Measurements from ENCODE around the gene LMAN1L.
"Not testable (repeated sequence)": the region's sequence is repeated elsewhere in the genome, so short reads cannot be mapped to it uniquely, and the experiment has no call there.

The LMAN1L gene

DNA sequence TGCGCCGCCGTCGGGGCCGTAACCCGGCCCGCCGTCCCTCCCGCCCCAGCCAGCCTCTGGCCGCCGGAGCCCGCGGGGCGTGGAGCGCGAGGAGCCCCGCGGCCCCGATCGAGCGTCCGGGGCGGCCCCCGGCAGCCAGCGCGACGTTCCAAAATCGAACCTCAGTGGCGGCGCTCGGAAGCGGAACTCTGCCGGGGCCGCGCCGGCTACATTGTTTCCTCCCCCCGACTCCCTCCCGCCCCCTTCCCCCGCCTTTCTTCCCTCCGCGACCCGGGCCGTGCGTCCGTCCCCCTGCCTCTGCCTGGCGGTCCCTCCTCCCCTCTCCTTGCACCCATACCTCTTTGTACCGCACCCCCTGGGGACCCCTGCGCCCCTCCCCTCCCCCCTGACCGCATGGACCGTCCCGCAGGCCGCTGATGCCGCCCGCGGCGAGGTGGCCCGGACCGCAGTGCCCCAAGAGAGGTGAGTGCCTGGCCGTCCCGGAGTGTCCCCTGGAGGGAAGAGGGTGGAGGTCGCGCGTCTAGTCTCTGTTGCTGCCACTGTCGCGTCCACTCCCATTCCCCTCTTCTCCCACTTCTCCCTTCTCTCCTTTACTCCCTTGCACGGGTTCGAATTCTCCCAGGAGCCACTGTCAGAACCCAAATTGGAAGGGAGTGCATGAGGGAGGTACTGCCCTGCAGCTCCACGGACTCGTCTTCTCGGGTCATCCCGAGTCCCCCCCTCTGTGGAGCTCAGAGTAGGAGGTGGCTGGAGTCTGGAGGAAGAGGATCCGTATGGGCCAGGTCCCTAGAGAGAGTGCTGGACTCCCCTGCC is 30.2 kb upstream of the LMAN1L start:
- no peak for DNase-seq (ENCODE audit: low read depth in 3 of 3, low spot score in 1 of 3)

DNA sequence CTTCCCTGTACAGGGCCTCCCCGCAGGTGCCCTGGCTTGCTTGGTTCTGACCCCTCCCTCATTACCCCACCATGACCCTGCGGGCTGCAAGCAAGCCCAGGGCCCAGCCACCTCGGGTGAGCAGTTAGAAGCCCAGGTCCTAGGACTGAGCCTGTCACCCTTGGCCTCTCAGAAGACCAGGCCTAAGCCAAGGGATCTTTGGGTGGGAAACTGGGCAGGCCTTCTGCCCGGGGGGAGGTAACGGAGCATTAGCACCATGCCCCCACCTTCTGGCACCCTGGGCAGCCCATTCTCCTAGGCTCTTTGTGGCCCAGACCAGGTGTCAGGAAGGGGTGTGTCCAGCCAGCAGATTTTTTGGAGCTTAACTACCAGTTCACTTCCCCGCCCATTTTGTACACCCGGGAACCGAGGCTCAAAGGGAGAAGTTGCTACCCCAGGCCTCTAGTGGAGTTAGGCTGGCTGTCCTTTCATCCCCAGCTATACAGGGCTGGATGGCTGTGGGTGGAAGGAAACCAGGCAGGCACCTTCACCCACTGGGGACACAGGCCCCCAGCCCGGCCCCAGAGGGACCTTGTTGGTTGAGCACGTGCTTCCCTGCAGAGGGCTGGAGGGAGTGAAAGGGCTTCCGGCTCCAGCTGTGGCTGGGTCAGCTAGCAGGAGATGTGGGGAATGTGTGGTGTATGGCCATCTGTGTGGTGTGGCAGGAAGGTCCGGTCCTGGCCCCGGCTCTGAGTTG is 29.4 kb upstream of the LMAN1L start:
- DNase-seq (ENCODE audit: low read depth in 3 of 3, low spot score in 1 of 3) = no peak

DNA sequence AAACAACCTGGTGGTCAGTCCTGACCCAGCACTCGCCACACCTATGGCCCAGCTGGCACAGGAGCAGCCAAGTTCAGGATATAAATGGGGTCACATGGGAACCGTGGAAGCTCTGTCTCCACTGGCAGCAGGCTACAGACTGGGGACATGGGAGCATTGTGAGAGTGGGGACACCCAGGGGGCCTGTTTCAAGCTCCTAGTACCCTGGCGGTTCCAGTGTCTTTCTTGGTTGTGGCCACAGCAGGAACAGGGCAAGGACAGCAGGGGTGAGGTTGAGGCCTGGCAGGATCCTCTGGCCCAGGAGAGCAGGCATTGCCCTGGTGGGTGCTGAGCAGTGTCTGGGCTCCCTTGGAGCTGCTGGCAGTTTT is 28.8 kb upstream of the LMAN1L start:
- no peak for DNase-seq (ENCODE audit: low read depth in 3 of 3, low spot score in 1 of 3)

DNA sequence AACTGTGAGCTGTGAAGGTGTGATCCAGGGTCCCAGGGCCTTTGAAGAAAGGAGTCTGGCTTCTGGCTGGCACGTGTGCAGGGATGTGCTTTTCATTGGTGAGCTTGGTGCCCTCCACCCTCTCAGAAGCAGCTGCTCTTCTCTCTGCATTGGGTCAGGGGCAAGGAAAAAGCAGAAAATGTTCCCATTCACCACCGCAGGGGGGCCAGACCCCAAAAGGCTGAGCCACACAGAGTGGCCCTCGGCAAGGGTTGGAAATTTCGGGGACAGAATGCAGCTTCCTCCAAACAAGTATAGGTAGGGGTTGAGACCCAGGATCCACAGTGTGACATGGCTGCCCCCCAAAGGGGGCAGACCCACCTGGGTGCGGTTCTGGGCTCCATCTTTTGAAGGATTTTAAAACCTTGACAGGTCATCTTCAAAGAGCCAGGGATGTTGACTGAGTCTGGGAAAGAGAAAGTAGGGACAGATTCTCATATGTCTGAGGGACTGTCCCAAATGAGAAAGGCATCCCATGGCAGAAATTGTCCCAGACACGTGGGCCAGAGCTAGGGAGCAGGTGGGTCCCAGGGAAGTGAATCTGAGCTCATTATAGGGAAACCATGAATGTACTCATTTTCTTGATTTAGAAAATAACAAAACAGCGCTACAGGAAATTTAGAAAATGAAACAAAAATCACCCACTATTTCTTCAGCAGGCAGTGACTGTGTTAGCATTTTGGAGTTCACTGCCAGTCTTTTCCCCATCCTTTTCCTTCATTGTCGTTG is 28.0 kb upstream of the LMAN1L start:
- DNase-seq (ENCODE audit: low read depth in 3 of 3, low spot score in 1 of 3) = no peak

DNA sequence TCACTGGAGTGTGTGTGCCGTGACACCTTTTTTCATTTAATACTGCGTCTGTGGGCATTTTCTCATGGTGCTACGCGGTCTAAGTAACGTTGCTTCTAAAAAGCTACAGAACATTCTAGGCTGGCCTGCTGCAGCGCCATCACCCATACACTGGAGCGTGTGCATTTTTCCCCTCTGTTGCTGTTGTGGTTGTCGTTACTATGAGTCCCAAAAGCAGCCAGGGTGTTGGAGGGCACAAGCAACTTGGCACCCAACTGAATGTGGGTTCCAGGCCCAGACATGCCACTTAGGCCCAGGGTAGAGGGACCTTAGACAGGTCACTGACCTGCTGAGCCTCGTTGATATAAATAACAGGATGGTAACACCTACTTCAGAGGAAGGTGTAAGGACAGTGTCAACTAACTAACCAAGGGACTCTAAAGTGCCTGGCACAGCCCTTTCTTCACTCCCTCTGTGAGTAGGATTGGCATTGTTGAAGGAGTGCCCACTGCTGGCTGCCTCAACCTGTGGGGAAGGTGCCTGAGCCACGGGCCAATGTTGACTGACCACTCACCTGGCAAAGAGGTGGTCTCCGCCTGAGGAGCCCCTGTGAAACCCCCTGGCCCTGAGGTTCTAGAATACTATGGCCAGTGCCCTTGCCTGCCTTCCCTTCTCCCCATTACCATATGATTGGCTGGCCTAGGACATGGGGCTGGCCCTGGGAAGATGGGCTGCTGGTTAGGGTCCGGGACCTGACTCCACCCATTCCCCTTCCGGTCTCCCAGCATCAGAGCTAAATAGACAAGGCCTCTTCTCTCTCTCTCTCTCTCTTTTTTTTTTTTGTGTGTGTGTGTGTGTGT is 27.2 kb upstream of the LMAN1L start:
- no peak for DNase-seq (ENCODE audit: low read depth in 3 of 3, low spot score in 1 of 3)

DNA sequence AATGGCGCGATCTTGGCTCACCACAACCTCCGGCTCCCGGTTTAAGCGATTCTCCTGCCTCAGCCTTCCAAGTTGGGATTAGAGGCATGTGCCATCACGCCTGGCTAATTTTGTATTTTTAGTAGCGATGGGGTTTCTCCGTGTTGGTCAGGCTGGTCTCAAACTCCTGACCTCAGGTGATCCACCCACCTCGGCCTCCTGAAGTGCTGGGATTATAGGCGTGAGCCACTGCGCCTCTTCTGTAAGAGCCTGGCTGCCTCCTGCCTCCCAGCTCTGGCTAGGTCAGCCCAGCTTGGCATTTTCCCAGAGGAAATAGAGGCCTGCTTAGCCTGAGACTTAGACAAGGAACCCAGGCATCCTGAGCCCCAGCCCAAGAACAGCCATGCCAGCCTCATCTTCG is 26.6 kb upstream of the LMAN1L start:
- DNase-seq (ENCODE audit: low read depth in 3 of 3, low spot score in 1 of 3) = not testable (repeated sequence)

DNA sequence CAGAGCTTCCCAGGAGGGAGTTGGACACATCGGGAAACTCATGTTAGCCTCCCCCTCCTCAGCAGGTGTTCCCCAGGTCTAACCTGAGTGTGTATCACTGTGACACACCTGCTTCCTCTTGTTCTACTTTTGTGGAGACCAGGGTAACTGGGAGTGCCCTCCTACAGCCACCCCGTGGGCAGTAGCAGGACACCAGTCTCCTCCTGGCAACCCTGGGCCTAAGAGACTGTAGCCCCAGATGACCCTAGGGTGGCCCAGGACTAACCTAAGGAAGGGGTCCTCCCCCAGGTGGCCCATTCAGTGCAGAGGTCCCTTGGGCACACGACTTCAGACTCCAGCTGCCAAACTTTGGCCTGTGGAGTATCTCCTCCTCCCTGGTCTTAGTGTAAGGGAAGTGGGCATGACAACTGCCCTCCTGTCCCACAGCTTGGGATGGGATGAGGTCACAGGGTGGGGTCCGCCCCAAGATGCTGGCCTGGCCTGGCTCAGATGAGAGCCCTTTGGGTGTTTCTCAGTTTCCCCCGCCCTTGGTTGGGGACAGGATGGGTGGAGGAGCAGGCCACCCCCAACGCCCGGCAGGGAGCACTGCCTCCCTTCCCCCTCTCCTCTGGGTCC is 26.0 kb upstream of the LMAN1L start:
- DNase-seq (ENCODE audit: low read depth in 3 of 3, low spot score in 1 of 3) = no peak

DNA sequence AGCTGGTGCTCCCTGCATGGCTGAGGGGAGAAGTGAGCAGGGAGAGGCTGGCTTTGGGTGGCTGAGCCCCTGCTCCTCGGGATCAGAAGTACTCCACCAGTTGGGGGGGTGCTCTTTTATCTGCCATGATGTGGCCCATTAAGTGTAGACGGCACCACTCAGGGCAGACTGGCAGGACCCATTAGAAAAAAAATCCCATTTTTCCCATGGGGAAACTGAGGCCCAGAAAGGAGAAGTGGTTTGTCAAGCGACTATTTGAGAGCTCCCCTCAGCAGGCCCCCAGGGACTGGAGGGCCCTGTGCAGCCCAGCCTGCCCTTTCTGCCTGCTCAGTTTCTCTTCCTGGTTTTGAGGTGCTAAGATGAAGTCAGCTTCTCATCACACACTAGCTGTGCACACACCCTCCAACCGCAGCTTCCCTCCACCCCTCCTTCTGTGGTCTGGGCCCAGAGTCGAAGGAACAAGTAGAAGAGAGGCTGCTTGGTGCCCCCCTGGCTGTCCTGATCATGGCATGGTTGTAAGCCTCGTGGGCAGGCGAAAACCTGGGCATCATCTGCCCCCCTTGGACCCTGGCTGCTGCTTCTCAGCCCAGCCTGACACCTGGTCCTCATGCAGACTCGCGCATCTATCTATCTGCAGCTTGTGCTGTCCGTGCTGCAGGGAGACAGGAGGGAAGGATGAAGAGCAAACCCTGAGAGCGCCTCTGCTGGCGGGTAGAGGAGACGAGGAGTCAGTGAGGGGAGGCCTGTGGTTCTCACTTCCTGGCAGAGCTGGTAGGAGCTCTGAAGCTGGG is 25.2 kb upstream of the LMAN1L start:
- peak in 2 of 3 donors; percentile 63 to 74 for DNase-seq (ENCODE audit: low read depth in 3 of 3, low spot score in 1 of 3)

DNA sequence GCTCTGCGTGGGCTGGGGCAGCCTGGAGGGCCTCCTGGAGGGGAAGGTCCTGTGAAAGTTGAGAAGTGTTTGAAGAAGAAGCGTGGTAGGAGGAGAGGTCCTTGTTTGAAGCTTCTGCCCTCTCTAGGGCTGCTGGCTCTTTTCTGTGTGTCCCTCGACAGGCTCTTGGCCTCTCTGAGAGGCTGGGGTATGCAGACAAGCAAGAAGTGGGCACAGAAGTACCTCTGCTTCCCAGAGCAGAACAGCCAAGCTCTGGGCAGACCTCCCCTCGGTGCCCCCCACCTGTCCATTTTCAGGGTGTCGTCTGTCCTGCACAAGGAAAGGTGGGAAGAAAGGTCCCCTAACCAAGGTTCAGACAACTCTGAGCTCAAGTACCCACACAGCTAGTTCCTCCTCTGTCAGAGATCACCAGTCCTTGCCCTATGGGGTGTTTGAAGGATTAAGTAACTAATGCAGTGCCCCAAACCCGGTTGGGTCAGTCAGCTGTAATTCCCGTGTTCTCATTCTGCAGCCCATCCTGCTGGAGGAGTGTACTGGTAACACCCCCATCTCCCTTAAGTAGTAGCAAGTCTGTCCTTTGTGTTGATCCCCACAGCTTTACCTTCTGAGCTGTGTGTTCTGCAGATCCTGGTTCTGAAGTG is 24.5 kb upstream of the LMAN1L start:
- DNase-seq (ENCODE audit: low read depth in 3 of 3, low spot score in 1 of 3) = no peak

DNA sequence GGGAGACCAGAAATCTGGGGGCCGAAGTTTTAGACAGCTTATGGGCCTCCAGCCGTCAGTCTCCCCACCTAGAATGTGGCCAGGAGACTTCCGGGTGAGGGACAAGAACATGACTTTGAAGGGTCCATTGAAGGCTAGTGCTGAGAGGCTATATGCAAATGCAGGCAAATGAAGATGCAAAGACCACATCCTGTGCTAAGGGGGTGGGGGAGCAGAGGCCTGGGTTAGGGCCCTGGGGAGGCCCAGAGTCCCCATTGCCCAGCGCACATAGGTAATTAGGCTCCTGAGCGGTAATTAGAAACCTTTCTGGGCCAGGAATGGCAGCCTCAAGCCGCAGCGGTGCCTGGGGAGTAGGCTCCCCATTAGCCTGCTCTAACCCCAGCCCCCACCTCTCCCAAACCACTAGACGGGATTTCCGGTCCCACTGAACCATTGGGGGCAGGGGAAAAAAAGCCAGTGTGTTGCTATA is 23.9 kb upstream of the LMAN1L start:
- DNase-seq (ENCODE audit: low read depth in 3 of 3, low spot score in 1 of 3) = no peak

DNA sequence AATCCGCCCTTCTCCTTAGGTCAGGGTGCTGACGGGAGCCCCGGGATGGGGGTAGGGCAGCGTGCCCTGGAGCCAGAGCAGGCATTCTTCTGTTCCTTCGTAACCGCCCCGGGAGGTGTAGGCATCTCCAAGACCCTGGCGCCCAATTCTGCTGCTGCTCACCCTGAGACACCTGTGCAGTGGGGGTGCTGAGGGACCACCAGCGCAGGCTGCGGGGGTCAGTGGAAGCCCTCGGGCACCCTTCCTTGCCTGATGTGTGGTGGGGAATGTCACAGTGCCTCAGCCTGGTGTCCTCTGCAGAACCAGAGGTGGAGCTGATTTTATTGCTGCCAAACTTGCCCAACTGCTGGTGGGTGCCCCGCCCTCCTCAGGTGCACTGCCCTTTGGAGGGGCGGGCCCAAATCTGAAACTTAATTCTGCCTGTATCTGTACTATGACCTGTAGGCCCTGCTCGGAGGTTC is 23.4 kb upstream of the LMAN1L start:
- no peak for DNase-seq (ENCODE audit: low read depth in 3 of 3, low spot score in 1 of 3)

DNA sequence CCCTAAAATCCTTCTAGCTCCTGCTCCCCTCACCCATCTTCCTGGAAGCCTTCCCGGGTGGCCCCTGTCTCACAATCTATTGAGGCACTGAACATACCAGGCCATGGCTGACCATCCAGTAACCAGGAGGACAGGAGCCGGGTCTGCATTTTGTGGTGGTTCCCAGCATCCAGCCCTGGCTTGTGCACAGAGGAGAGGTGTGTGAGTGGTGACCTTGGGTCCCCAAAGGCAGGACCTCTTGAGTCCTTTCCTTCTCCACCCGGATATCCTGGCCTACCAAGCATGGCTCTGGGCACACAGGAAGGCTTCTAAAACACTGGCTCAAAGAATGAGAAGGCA is 22.9 kb upstream of the LMAN1L start:
- no peak for DNase-seq (ENCODE audit: low read depth in 3 of 3, low spot score in 1 of 3)

DNA sequence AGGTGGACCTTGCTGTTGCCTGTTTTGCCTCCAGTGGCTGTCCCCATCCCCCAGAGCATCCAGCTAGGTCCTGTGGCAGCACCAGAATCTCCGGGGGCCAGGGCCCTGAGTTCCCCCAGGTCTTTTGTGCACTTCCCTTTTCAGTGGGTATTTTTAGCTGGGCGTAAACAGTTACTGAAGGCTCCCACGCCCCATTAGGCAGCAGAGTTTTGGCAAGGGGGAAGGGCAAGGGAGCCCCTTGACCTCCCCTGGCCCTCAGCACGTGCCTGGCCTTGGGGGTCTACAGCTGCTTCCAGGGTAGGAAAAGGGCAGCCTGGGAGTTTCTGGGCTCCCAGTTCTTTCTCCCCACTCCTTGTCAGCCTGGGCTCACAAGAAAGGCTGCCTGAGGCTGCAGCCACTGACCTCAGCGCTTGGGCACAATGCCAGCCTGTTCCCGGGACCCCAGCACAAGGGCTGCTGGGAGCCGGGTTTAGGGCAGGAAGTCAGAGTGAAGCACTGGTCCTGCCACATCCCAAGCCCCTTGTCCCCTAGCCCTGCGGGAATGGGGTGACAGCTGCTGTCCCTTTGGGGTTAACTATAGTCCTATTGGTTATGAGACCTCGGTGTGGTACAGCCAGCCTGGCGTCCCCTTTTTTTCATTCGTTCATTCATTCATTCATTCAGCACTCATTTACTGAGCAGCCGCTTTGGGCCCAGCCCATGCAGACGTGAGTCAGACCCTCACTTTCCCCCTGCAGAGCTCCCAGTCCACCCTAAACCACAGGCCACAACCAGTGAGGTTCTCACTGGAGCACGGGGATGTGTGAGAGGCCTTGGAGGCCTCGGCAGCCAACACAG is 22.3 kb upstream of the LMAN1L start:
- no peak for DNase-seq (ENCODE audit: low read depth in 3 of 3, low spot score in 1 of 3)

DNA sequence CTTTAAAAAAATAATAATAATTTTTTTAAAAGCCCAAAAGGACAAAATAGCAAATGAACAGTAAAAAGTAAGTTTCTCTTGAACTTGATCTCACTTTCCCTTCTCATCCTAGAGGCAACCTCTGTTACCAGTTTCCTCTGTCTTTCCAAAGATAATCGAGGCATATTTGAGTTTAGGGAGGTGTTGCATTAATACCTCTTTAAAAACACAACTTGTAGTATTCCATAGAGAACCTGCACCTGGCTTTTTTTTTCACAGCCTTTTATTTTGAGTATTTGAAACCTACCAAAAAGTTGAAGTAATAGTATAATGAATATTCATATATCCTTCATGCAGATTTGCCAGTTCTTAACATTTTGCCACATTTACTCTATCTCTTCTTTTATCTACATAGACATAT is 21.6 kb upstream of the LMAN1L start:
- no peak for DNase-seq (ENCODE audit: low read depth in 3 of 3, low spot score in 1 of 3)

DNA sequence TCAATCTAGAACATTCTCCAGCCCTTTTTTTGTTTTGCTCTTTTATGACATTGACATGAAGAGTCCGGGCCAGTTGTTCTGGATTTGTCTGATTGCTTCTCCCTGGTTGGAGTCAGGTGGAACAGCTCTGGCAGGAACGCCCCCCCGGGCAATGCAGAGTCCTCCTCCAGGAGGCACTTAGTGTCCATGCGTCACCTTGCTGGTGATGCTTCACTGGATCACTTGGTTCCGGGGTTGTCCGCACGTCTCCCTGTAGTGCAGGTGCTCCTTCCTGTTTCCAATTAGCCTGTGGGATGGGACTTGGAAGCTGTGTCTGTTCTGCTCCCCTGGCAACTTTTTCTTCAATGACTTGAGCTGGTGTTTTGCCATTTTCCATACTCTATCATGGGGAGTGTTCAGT is 21.0 kb upstream of the LMAN1L start:
- DNase-seq (ENCODE audit: low read depth in 3 of 3, low spot score in 1 of 3) = no peak

DNA sequence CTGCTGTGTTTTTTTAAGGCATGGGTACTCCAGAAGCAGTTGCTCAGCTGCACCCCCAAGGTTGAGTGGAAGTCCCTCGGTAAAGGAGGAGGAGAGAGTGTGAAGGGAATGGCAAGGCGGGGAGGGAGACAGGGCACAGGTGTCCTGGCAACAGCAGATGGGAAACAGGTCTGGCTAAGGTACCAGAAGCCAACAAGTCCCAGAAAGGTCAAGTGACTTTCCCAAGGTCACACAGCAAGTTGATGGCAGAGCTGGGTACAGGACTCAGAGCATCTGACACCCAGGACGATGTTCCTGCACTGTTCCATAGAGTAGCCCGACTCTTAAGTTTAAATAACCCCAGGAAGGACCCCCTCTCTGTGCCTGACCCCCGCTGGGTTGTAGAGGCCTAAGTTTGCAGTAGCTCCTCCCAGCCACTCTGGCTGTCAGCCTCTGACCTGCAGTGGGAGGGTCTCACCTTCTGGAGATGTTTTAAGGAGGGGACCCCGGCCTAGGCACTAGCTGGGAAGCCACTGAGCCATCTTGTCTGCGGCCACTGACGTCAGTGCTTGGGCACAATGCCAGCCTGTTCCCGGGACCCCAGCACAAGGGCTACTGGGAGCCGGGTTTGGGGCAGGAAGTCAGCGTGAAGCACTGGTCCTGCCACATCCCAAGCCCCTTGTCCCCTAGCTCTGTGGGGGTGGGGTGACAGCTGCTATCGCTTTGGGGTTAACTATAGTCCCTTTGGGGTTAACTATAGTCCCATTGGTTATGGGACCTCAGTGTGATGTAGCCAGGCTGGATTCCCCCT is 20.2 kb upstream of the LMAN1L start:
- no peak for DNase-seq (ENCODE audit: low read depth in 3 of 3, low spot score in 1 of 3)
